Measurements from ENCODE around the gene PRR18. TPM values are rescaled to one million over a fixed set of nuclear protein-coding genes. Genes with fewer than 3 reads are reported as not detected.

Gene PRR18
- total RNA-seq, 1 experiment from 2014 or later, result not detected

DNA sequence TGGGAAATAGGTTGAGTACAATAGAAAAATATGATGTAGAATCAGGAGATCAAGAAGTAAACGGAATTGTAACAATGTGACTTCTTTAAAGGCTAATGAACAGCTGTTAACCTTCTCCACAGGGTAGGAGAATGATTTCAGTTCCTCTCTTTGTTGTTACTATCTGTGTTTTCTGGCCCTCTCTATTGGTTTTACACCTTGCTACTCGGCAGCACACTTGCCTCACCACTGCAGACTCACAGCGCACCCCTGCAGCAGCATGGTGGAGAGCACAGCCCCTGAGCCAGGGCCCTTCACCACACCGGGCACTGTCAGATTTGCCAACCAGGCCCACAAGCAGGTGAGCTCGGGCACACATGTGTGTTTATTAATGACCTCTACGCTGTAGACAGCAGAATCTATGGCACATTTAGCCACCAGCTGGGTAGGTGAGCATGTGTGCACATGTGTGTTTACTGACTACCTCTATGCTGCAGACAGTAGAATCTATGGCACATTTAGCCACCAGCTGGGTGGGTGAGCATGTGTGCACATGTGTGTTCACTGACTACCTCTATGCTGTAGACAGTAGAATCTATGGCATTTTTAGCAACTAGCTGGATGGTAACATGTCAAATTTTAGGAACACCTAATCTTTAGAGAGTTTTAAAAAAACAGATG, 17.3 kb upstream of the PRR18 start:
- BruUV-seq (replicated peaks), result no TSS peak
- no peaks in the 10 kb centered on the region for H3K27me3 ChIP-seq (ENCODE audit: insufficient read depth, low read length)
- no peak overlapping the region for H3K4me3 ChIP-seq (replicated peaks in 1 of 2; ENCODE audit: low read depth in 1 of 2, low read length in 2 of 2)
- no peaks in the 10 kb centered on the region for H3K9me3 ChIP-seq (ENCODE audit: control insufficient read depth in 1 of 2, insufficient read depth in 1 of 2, low read depth in 1 of 2, low read length in 2 of 2)
- ATAC-seq, result no peak
- H3K79me2 ChIP-seq (ENCODE audit: insufficient read depth, low read length), result peaks cover 72% of the 10 kb centered on the region
- ChIA-PET RAD21 (ENCODE audit: low non-redundant PET in 1 of 2, low total read pairs in 2 of 2, uncharacterized antibody in 2 of 2, unreplicated experiment in 2 of 2) (no interaction called here), CTCF (no interaction called here), POLR2A (no interaction called here)
- H3K4me2 ChIP-seq (ENCODE audit: low read length), result no peak overlapping the region
- DNase-seq (ENCODE audit: low read depth, low spot score), result no peak
- no peak overlapping the region for H3K9ac ChIP-seq (ENCODE audit: low read length)
- no peaks in the 10 kb centered on the region for H3K9me2 ChIP-seq (ENCODE audit: insufficient read depth)
- intact Hi-C loops (cut with micrococcal nuclease), result loop anchor here (2.0 kb wide), 1 partner anchor 19 kb away; no protein-coding TSS in a partner anchor
- peaks cover 5% of the 10 kb centered on the region; the same call in 1 of the 2 replicates for H4K20me1 ChIP-seq (ENCODE audit: insufficient read depth)
- TF ChIP-seq, protein P1, sequence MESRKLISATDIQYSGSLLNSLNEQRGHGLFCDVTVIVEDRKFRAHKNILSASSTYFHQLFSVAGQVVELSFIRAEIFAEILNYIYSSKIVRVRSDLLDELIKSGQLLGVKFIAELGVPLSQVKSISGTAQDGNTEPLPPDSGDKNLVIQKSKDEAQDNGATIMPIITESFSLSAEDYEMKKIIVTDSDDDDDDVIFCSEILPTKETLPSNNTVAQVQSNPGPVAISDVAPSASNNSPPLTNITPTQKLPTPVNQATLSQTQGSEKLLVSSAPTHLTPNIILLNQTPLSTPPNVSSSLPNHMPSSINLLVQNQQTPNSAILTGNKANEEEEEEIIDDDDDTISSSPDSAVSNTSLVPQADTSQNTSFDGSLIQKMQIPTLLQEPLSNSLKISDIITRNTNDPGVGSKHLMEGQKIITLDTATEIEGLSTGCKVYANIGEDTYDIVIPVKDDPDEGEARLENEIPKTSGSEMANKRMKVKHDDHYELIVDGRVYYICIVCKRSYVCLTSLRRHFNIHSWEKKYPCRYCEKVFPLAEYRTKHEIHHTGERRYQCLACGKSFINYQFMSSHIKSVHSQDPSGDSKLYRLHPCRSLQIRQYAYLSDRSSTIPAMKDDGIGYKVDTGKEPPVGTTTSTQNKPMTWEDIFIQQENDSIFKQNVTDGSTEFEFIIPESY (IDR thresholded peaks at IDR 0.05; ENCODE audit: extremely low read depth, insufficient replicate concordance, low read length), result no peak
- no peak for TF ChIP-seq POLR2AphosphoS5 (IDR thresholded peaks at IDR 0.05; ENCODE audit: low read depth, low read length)
- TF ChIP-seq RAD21 (IDR thresholded peaks at IDR 0.05; ENCODE audit: low read depth), result no peak
- no peak for TF ChIP-seq SRF (IDR thresholded peaks at IDR 0.05; ENCODE audit: low read depth)
- TF ChIP-seq EGR1 (IDR thresholded peaks at IDR 0.05; ENCODE audit: low read depth), result no peak
- no peak for TF ChIP-seq CBX3 (IDR thresholded peaks at IDR 0.05; ENCODE audit: low read depth)
- no peak for TF ChIP-seq ZNF274 (IDR thresholded peaks at IDR 0.05; ENCODE audit: low read depth, low read length)
- TF ChIP-seq, protein P2, sequence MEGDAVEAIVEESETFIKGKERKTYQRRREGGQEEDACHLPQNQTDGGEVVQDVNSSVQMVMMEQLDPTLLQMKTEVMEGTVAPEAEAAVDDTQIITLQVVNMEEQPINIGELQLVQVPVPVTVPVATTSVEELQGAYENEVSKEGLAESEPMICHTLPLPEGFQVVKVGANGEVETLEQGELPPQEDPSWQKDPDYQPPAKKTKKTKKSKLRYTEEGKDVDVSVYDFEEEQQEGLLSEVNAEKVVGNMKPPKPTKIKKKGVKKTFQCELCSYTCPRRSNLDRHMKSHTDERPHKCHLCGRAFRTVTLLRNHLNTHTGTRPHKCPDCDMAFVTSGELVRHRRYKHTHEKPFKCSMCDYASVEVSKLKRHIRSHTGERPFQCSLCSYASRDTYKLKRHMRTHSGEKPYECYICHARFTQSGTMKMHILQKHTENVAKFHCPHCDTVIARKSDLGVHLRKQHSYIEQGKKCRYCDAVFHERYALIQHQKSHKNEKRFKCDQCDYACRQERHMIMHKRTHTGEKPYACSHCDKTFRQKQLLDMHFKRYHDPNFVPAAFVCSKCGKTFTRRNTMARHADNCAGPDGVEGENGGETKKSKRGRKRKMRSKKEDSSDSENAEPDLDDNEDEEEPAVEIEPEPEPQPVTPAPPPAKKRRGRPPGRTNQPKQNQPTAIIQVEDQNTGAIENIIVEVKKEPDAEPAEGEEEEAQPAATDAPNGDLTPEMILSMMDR (IDR thresholded peaks at IDR 0.05 in 2 of 3, conservative IDR thresholded peaks at IDR 0.05 in 1 of 3; ENCODE audit: borderline replicate concordance in 1 of 3, insufficient read depth in 1 of 3, low read depth in 2 of 3, low read length in 2 of 3), result no peak
- no peak for TF ChIP-seq ZFX (IDR thresholded peaks at IDR 0.05)
- TF ChIP-seq YY1 (IDR thresholded peaks at IDR 0.05; ENCODE audit: extremely low read depth, insufficient replicate concordance, low read depth, low read length), result no peak
- no peak for TF ChIP-seq CEBPB (IDR thresholded peaks at IDR 0.05; ENCODE audit: low read depth)
- TF ChIP-seq EZH2 (IDR thresholded peaks at IDR 0.05), result no peak
- TF ChIP-seq ELF1 (IDR thresholded peaks at IDR 0.05; ENCODE audit: borderline replicate concordance, low read depth), result no peak
- TF ChIP-seq, protein P3, sequence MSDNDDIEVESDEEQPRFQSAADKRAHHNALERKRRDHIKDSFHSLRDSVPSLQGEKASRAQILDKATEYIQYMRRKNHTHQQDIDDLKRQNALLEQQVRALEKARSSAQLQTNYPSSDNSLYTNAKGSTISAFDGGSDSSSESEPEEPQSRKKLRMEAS (IDR thresholded peaks at IDR 0.05), result no peak
- no peak for TF ChIP-seq TCF7L2 (IDR thresholded peaks at IDR 0.05; ENCODE audit: borderline replicate concordance, extremely low read depth, insufficient read depth, insufficient read length)
- H3K4me1 ChIP-seq (ENCODE audit: control insufficient read depth in 1 of 2, insufficient read depth in 2 of 2, low read length in 2 of 2), result no peaks in the 10 kb centered on the region
- no peak overlapping the region for H3K27ac ChIP-seq (ENCODE audit: low read depth, low read length)
- H2AFZ ChIP-seq (ENCODE audit: low read depth, low read length, poor library complexity, severe bottlenecking), result no peak overlapping the region
- H3K36me3 ChIP-seq (ENCODE audit: control insufficient read depth in 1 of 2, insufficient read depth in 2 of 2, low read length in 2 of 2), result peaks cover 18 to 27% of the 10 kb centered on the region in 2 experiments; a peak in 3 of 4 replicates
